Measurements from ENCODE around the gene LDLRAD4.
A peak's percentile ranks its signal among the peaks of the same experiment; 100 is the strongest.

Gene LDLRAD4

GRCh38 chr18:13218997-13219396 lies 437 bp downstream of the LDLRAD4 start:
- no peak for DNase-seq (ENCODE audit: low read depth)
- H3K4me3 ChIP-seq (ENCODE audit: low read depth, low read length): no peak overlapping the region
- no peak for TF ChIP-seq CTCF (conservative IDR thresholded peaks at IDR 0.05; ENCODE audit: low read depth, low read length)

- H3K4me3 ChIP-seq (ENCODE audit: low read depth, low read length): no peak overlapping the region
- TF ChIP-seq CTCF (conservative IDR thresholded peaks at IDR 0.05; ENCODE audit: low read depth, low read length): no peak
- DNase-seq (ENCODE audit: low read depth): no peak
Observed at GRCh38 chr18:13219593-13220159, 1.1 kb downstream of the LDLRAD4 start.

GRCh38 chr18:13220361-13220991 lies 1.9 kb downstream of the LDLRAD4 start:
- DNase-seq (ENCODE audit: low read depth): no peak
- no peak overlapping the region for H3K4me3 ChIP-seq (ENCODE audit: low read depth, low read length)
- TF ChIP-seq CTCF (conservative IDR thresholded peaks at IDR 0.05; ENCODE audit: low read depth, low read length): no peak

- TF ChIP-seq CTCF (conservative IDR thresholded peaks at IDR 0.05; ENCODE audit: low read depth, low read length): no peak
- DNase-seq (ENCODE audit: low read depth): peak; percentile 31
- no peak overlapping the region for H3K4me3 ChIP-seq (ENCODE audit: low read depth, low read length)
Observed at GRCh38 chr18:13221869-13222855, 3.6 kb downstream of the LDLRAD4 start.

- no peak for DNase-seq (ENCODE audit: low read depth)
- TF ChIP-seq CTCF (conservative IDR thresholded peaks at IDR 0.05; ENCODE audit: low read depth, low read length): no peak
- no peak overlapping the region for H3K4me3 ChIP-seq (ENCODE audit: low read depth, low read length)
Observed at GRCh38 chr18:13222856-13223281, 4.3 kb downstream of the LDLRAD4 start.

GRCh38 chr18:13223311-13224143 lies 5.0 kb downstream of the LDLRAD4 start:
- no peak overlapping the region for H3K4me3 ChIP-seq (ENCODE audit: low read depth, low read length)
- TF ChIP-seq CTCF (conservative IDR thresholded peaks at IDR 0.05; ENCODE audit: low read depth, low read length): no peak
- no peak for DNase-seq (ENCODE audit: low read depth)
